NB4 (cell line): ENCODE results near the gene CATSPER4.
"Not testable (repeated sequence)": the region's sequence is repeated elsewhere in the genome, so short reads cannot be mapped to it uniquely, and the experiment has no call there.

Source experiments
- DNase-seq: peaks from one replicate; pipeline ENCODE4 v3.0.0; 2010; ENCODE audit warnings: low read depth
- H3K4me3 ChIP-seq: one replicate; pipeline ENCODE4 v1.5.1; 2011; ENCODE audit warnings: mild to moderate bottlenecking, low read depth, low read length, moderate library complexity
- CTCF ChIP-seq: IDR thresholded peaks from one replicate; pipeline ENCODE4 v1.5.1; 2012; ENCODE audit warnings: low read depth, low read length
- MAX ChIP-seq: IDR thresholded peaks from 2 replicates; pipeline ENCODE4 v1.6.1; 2011; ENCODE audit warnings: low read depth, low read length
- MYC ChIP-seq: IDR thresholded peaks from 2 replicates; pipeline ENCODE4 v1.6.1; 2011; ENCODE audit warnings: low read depth, low read length
- POLR2A ChIP-seq: IDR thresholded peaks from 2 replicates; pipeline ENCODE4 v1.6.1; 2011; ENCODE audit warnings: mild to moderate bottlenecking; ENCODE audit not compliant: insufficient read length; ENCODE audit errors: extremely low read depth

Gene CATSPER4

GRCh38 chr1:26224606-26225005, 34.2 kb downstream of the CATSPER4 start:
- TF ChIP-seq MYC (no peak), POLR2A (no peak), CTCF (no peak), MAX (no peak)
- H3K4me3 ChIP-seq, result no peak overlapping the region
- DNase-seq, result no peak

- no peak for DNase-seq
- no peak for TF ChIP-seq POLR2A
- TF ChIP-seq MYC, result no peak
- TF ChIP-seq CTCF, result no peak
- no peak for TF ChIP-seq MAX
- no peak overlapping the region for H3K4me3 ChIP-seq
Observed at GRCh38 chr1:26225033-26225831, 34.8 kb downstream of the CATSPER4 start.

GRCh38 chr1:26230682-26231081, 40.3 kb downstream of the CATSPER4 start:
- peak; percentile 24 for DNase-seq

GRCh38 chr1:26233903-26234643, 43.7 kb downstream of the CATSPER4 start, which contains the start of gene CEP85:
Gene CEP85 (plus strand): TSS chr1:26234200. CDS start chr1:26239784, 5,584 bp downstream.
- DNase-seq, result peak; percentile 96
- peak within 1 kb of the TSS; percentile 94 for H3K4me3 ChIP-seq
- TF ChIP-seq MAX (peak; percentile 51), MYC (peak; percentile 75), CTCF (peak; percentile 74), POLR2A (peak; percentile 93)

More at GRCh38 chr1:26230682-26231081, 40.3 kb downstream of the CATSPER4 start:
- not testable (repeated sequence) for H3K4me3 ChIP-seq

- TF ChIP-seq CTCF (no peak), MAX (peak; percentile 72)
- peak overlapping the region; percentile 94 for H3K4me3 ChIP-seq
- DNase-seq, result peak; percentile 56
Observed at GRCh38 chr1:26234644-26235370, 44.4 kb downstream of the CATSPER4 start.

- DNase-seq, result peak; percentile 53
- TF ChIP-seq CTCF, result no peak
- no peak for TF ChIP-seq POLR2A
- no peak for TF ChIP-seq MAX
- no peak for TF ChIP-seq MYC
- H3K4me3 ChIP-seq, result peak overlapping the region; percentile 94
Observed at GRCh38 chr1:26237230-26237966, 47.0 kb downstream of the CATSPER4 start.
